HG03103 (cell line): Measurements from ENCODE around the gene EME1.
"Not testable (repeated sequence)": the region's sequence is repeated elsewhere in the genome, so short reads cannot be mapped to it uniquely, and the experiment has no call there.

Experiments used
- ATAC-seq: cut with Tn5 transposase; IDR thresholded peaks from one replicate; pipeline ENCODE4 v1.9.1; 2021; ENCODE audit warnings: low read depth; ENCODE audit not compliant: unreplicated experiment

EME1 gene, protein sequence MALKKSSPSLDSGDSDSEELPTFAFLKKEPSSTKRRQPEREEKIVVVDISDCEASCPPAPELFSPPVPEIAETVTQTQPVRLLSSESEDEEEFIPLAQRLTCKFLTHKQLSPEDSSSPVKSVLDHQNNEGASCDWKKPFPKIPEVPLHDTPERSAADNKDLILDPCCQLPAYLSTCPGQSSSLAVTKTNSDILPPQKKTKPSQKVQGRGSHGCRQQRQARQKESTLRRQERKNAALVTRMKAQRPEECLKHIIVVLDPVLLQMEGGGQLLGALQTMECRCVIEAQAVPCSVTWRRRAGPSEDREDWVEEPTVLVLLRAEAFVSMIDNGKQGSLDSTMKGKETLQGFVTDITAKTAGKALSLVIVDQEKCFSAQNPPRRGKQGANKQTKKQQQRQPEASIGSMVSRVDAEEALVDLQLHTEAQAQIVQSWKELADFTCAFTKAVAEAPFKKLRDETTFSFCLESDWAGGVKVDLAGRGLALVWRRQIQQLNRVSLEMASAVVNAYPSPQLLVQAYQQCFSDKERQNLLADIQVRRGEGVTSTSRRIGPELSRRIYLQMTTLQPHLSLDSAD

DNA sequence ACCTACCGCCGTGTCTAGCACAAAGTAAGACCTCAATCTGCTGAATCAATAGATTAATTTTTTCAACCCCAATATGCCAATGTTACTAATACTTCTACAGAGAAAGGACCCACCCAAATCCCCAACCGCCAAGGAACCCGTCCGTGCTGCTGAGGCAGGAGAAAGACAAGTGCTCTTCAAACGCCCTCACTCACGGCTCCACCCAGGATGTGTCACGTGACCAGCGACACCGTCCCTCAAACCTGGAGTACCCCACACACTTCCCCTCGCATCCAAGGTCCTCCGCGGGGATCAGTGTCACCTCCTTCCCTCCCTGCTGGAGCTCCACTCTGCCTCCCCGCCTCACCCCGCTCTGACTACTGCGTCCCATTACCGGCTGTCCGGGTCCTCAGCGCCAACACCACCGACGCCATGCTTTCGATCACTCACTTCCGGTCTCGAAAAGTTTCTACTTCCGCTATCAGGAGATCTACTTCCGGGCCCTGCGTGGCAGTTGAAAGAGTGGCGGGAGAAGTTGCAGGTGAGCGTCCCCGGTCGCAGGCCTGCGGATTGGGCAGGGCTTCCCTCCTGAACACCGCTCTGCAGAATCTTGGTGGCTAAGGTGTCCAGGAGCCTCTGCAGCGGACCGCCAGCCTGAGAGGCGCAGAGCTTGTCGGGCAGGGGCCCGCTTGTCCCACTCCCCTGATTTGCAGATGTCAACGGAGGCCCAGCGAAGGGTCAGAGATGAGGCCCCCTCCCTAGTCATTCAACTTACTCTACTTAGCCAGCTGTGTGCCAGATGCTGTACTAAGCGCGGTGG is at the start of gene EME1, which contains the start of gene MRPL27:
EME1 (plus strand) TSS at position 472 of the 799 bp plus-strand sequence. CDS start 1,980 bp downstream, outside the sequence.
MRPL27 (minus strand) TSS at position 427 of the 799 bp plus-strand sequence; CDS start at position 413, 14 bp downstream.
- ATAC-seq: peak; percentile 86

DNA sequence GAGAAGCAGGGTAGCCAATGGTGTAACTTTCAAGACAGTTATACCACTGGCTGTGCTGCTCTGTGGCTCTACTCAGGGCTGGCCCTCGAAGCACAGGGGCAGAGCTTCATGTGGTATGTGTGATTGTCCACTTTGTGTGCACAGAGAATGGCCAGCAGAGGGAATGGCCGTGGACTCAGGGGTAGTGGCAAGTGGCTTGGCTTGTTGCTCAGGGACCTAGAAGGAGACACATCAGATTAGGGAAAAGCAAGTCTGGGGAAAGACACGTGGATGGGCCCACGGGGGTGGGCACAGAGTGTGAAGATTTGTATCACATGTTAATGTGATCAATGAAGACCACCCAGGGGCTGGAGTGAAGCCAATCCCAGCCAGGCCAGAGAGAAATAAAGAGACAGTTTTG is 47.1 kb upstream of the EME1 start:
- ATAC-seq: no peak

- no peak for ATAC-seq
These were observed 46.1 kb upstream of the EME1 start for GRCh38 chr17:50326831-50327364.

DNA sequence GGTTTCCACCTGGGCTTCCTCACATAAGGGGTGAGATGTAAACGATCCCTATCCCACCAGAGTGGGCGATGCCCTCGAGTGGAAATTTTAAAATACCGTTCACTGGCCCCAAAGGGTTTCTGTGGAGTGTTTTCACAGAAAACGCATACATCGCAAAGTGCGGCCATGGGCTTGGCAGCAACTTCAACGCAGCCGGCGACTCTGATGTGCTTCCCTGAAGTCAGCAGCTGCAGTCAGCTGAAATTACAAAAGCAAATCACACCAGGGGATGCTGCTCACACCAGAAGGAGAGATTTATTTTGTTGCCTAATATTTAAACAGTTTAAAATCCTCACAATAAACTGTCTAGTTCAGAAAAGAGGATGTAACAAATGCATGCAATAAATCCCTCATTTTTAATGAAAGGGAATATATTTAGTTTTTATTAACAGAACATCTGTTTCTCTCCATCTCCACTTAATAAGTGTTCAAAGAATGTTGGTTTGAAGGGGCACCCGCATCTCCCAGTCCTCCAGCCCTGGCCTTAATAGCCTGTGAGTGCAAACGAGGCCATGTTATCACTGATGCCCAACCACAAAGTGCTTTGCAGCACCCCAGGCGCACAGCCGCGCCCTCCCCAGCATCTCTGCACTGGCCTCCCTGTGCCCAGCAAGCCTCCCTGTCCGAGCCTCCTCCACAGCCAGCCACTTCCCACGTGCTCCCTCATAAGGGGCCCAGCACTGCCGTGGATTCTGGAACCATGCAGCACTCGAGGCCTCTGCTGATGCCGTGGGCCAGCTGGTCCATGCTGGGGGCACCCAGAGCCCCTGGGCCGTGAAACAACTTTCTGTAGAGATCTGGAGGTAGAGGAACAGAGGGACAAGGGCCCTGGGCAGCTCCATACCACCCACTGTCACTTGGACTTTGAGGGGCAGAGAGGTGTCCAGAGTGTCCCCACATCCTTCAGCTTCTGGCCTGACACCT is 44.4 kb upstream of the EME1 start:
- ATAC-seq: no peak

DNA sequence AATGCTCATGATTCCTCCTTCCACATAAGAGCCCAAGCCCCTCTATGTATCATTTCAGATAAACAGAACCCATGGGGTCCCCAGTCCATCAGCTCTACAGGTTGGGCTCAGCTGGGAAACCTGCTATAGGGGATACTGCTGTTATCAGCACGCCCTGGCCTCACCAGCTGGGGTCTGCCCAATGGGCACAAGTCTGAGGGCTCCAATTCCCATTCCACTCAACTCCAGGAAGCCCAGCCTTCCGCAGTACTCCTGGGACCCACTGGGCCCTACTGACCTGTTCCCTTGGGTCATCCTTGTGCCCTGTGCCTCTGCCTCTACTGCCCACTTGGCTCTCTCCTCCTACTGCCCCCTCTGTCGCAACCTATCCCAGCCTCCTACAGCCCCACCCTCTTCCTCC is 43.3 kb upstream of the EME1 start:
- ATAC-seq: no peak

- no peak for ATAC-seq
These were observed 42.8 kb upstream of the EME1 start for GRCh38 chr17:50330151-50330775.

DNA sequence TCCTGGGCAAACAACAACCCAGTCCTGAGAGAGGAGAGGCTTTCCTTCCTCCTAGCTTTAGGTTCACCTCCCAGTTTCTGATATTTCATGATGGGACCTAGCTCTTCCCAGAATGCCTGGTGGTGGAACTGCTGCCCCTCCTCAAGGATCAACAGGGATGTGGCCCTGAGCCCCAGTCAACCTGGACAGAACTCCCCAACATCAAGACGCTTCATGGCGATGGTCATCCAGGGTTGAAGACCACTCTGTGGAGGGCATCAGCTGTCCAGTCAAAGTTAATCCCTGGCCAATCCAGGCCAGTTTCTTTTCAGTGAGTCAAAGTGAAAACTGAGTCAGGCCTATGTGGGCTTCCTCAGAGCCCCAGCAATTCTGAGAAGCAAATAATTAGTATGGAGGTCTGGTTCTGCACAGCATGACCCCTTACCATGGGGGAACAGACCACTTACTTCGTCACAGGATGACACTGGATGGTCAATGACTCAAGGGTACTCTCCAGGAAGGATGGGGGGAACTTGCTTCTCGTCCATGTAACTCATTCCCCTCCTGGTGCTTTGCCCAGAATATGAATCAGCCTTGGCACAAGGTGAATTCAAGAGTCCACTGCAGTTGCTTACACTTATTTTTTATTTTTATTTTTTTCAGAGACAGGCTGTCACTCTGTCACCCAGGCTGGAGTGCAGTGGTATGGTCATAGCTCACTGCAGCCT is 41.8 kb upstream of the EME1 start:
- ATAC-seq: no peak

GRCh38 chr17:50332196-50332595 is 40.8 kb upstream of the EME1 start:
- no peak for ATAC-seq

DNA sequence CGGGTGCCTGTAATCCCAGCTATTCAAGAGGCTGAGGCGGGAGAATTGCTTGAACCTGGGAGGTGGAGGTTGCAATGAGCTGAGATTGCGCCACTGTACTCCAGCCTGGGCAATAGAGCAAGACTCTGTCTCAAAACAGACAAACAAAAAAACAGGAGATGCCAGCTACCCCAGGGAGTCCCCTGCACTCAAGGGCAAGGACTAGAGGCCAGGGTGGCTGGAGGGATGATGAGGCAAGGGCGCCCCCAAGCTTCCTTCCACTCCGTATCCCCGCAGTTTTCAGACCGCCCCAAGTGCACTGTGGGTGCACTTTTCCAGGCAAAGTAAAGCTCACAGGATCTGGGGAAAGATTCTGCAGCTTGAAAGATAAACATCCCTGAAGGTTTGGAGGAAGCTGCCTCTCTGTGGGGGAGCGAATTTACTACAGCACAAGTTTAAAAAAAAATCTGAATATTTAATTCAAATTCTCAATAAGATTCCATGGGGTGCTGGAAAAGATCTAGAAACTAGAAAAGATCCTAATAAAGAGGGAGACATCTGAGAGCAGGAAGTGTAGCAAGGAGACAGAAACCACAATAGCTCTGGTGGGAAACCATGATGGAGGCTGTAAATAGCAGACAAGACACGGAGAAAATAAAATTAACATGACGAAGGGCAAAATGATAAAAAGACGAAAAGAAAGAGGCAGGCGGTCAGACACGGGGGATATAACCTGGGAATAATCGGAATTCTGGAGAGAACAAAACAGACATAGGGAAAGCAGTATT is 39.6 kb upstream of the EME1 start:
- ATAC-seq: not testable (repeated sequence)

- no peak for ATAC-seq
These were observed 35.1 kb upstream of the EME1 start for GRCh38 chr17:50337956-50338355.

- no peak for ATAC-seq
These were observed 34.4 kb upstream of the EME1 start for GRCh38 chr17:50338645-50339044.

DNA sequence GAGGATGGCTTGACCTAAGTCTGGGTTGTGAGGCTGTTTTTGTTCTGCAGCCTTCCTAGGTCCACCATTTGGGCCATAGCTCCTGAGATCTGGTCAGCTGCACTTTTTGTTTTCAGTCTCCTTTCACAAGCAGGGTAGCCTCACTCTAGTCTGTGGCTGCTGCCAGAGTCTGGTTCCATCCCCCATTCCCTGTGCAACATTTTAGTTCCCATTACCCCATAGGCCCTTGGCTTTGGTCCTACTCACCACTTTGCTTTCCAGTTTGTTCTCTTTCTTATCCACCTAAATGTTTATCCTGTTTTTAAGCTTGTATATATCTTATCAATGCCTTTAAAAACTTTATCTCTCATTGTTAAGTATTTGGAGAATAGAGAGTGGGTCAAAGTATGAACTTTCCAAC is 33.6 kb upstream of the EME1 start:
- ATAC-seq: no peak

DNA sequence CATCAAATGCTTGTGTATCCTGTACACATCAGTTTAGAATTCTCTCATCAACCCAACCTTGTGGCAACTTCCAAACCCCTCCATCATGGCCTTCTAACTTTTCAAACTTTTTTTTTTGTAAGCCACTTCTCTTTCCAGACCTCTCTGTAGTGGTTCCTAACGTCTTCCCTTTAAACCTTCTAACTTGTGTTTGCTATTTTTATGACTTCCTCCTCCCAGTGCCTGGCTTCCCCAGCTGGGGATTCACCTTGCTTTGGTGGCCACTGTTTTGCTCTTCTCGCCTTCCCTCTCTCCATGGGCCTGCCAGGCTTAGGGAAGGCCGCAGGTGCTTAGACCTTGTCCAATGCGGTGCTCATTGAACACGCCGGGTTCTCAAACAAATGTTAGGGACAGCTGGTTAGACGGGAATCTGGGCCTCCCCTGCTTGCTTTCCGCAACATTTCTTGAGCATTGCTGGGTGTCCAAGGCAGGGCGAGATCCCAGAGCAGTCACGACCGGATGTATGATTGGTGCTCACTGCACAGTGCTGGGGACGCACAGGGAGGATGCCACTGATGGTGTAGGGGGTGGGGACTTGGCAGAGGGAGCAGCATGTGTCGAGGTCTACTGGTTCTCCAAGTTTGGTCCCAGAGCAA is 28.2 kb upstream of the EME1 start:
- no peak for ATAC-seq

- peak; percentile 69 for ATAC-seq
These were observed 27.4 kb upstream of the EME1 start, which contains the start of gene XYLT2 for GRCh38 chr17:50345432-50346312. Gene XYLT2, plus strand, starts transcription at chr17:50346126. Its CDS starts 15 bp downstream, at chr17:50346141.

DNA sequence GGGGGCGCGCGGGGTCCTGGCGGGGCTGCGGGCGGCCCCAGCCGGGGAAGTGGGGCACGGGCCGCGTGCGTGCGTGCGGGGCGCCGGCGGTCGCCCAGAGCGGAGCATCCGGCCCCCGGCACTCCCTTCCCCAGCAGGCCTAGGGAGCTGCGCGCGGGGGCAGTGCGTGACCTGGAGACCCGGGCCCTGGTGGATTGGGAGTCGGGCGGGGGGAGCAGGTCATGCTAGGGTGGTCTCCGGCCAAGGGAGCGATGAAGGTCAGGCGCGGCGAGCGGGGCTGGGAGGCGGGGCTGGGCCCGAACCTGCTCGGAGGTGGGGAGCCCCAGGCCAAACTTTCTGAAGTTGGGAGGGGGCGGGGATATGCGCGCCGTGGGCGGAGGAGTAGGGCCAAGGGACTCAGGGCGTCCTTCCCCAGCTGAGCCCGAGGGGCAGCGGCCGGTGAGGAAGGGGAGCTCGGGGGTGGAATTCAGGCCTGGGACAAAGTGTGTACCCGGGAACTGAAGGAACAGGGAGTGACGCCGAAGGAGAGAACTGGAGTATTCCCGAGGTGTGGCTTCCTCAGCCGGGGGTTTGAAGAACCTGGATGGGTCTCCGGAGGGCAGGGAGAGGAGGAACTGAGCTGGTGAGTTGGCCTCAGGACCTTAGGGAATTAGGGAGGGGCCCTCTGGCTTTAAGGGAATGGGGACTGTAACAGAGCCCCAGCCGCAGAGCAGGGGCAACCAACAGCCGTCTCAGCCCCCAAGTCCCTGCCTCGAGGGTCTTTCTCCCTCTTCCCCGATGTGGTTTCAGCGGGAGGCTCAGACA is 26.5 kb upstream of the EME1 start:
- peak; percentile 39 for ATAC-seq
